Upper lobe of right lung (tissue), 1 donor: ENCODE measurements around the gene HOPX. TPM values are rescaled to one million over a fixed set of nuclear protein-coding genes. Genes with fewer than 3 reads are reported as not detected.
"Not testable (repeated sequence)": the region's sequence is repeated elsewhere in the genome, so short reads cannot be mapped to it uniquely, and the experiment has no call there.

Source experiments
- ATAC-seq: fragments of 200-7000 bp; cut with Tn5 transposase; one replicate; pipeline ENCODE4 v1.9.1; 2020; ENCODE audit warnings: mild to moderate bottlenecking, moderate library complexity
- DNase-seq: peaks from one replicate; pipeline ENCODE4 v3.0.0-alpha.2; 2020
- H3K27ac ChIP-seq: fragments of 200-600 bp; one replicate; pipeline ENCODE4 v1.8.0; 2022
- H3K27me3 ChIP-seq: fragments of 200-600 bp; one replicate; pipeline ENCODE4 v1.8.0; 2022; ENCODE audit warnings: mild to moderate bottlenecking
- H3K36me3 ChIP-seq: fragments of 200-600 bp; one replicate; pipeline ENCODE4 v1.8.0; 2022
- H3K4me1 ChIP-seq: fragments of 200-600 bp; one replicate; pipeline ENCODE4 v1.8.0; 2022
- H3K4me3 ChIP-seq: fragments of 200-600 bp; one replicate; pipeline ENCODE4 v1.8.0; 2022; ENCODE audit warnings: mild to moderate bottlenecking
- H3K9me3 ChIP-seq: fragments of 200-600 bp; one replicate; pipeline ENCODE4 v1.8.0; 2022
- CTCF ChIP-seq: fragments of 200-600 bp; IDR thresholded peaks from one replicate; pipeline ENCODE4 v1.8.0; 2022; ENCODE audit warnings: antibody characterized with exemption
- intact Hi-C: fragments of 100-400 bp; cut with DNase I; formaldehyde crosslinking; loops from one replicate; pipeline ENCODE4 v1.11.0; 2022
- total RNA-seq: library from RNA; stranded (reverse); fragmentation: NEBNext Ultra II Directional; extraction: Animal tissue kit (Norgen Biotek cat#: 25700); gene quantifications from one replicate; pipeline ENCODE4 v1.2.1, GENCODE V29; 2021
- donor health status: DM: no; HTN: yes; CAD: no; lungs with severe emphysema.

Gene HOPX
- total RNA-seq, 1 donor from 2014 or later = 520 TPM

- Histone ChIP-seq H3K36me3 (no peaks in the 10 kb centered on the region), H3K4me3 (no peak overlapping the region), H3K4me1 (no peaks in the 10 kb centered on the region), H3K27me3 (no peaks in the 10 kb centered on the region), H3K27ac (no peak overlapping the region), H3K9me3 (no peaks in the 10 kb centered on the region)
- no peak for ATAC-seq
- DNase-seq = no peak
- intact Hi-C loops = no loop called here
- no peak for TF ChIP-seq CTCF
These were observed 40.2 kb downstream of the HOPX start for GRCh38 chr4:56640621-56641493.

- no peak for DNase-seq
- no peak for ATAC-seq
- intact Hi-C loops = no loop called here
- no peaks in the 10 kb centered on the region for H3K27me3 ChIP-seq
- H3K36me3 ChIP-seq = no peaks in the 10 kb centered on the region
- no peak overlapping the region for H3K27ac ChIP-seq
- H3K4me1 ChIP-seq = no peaks in the 10 kb centered on the region
- H3K4me3 ChIP-seq = no peak overlapping the region
- no peaks in the 10 kb centered on the region for H3K9me3 ChIP-seq
- no peak for TF ChIP-seq CTCF
These were observed 43.3 kb downstream of the HOPX start for GRCh38 chr4:56637791-56638190.

- Histone ChIP-seq H3K27ac (no peak overlapping the region), H3K4me3 (no peak overlapping the region), H3K4me1 (no peaks in the 10 kb centered on the region), H3K9me3 (no peaks in the 10 kb centered on the region), H3K36me3 (no peaks in the 10 kb centered on the region), H3K27me3 (no peaks in the 10 kb centered on the region)
- intact Hi-C loops = no loop called here
- no peak for TF ChIP-seq CTCF
- no peak for ATAC-seq
- DNase-seq = no peak
These were observed 43.9 kb downstream of the HOPX start for GRCh38 chr4:56637154-56637553.

GRCh38 chr4:56634954-56635353 lies 46.1 kb downstream of the HOPX start:
- H3K9me3 ChIP-seq, H3K4me1 ChIP-seq, DNase-seq, H3K27ac ChIP-seq, H3K4me3 ChIP-seq, ATAC-seq, H3K27me3 ChIP-seq, H3K36me3 ChIP-seq, intact Hi-C loops: not testable (repeated sequence)

GRCh38 chr4:56633486-56633885 lies 47.6 kb downstream of the HOPX start:
- H3K27me3 ChIP-seq = no peaks in the 10 kb centered on the region
- TF ChIP-seq CTCF = no peak
- H3K4me3 ChIP-seq = no peak overlapping the region
- intact Hi-C loops = no loop called here
- H3K4me1 ChIP-seq = no peaks in the 10 kb centered on the region
- H3K27ac ChIP-seq = no peak overlapping the region
- H3K36me3 ChIP-seq = no peaks in the 10 kb centered on the region
- H3K9me3 ChIP-seq = no peaks in the 10 kb centered on the region
- ATAC-seq (no peak), DNase-seq (no peak)

GRCh38 chr4:56630876-56631666 lies 50.0 kb downstream of the HOPX start:
- Histone ChIP-seq H3K27me3 (no peaks in the 10 kb centered on the region), H3K9me3 (no peaks in the 10 kb centered on the region), H3K4me3 (no peak overlapping the region), H3K36me3 (no peaks in the 10 kb centered on the region), H3K4me1 (no peaks in the 10 kb centered on the region), H3K27ac (no peak overlapping the region)
- DNase-seq (no peak), ATAC-seq (no peak)
- intact Hi-C loops = no loop called here
- no peak for TF ChIP-seq CTCF
